Pancreas (tissue), 10 donors: Measurements from ENCODE around the gene NRM. TPM values are rescaled to one million over a fixed set of nuclear protein-coding genes. Genes with fewer than 3 reads are reported as not detected.

ENCODE experiments used
- ATAC-seq, 4 donors: fragments of 200-7000 bp; cut with Tn5 transposase; one replicate each; pipeline versions ENCODE4 v1.8.0 to v1.9.1; 2020; ENCODE audit warnings: mild to moderate bottlenecking in 4 of 4, moderate library complexity in 4 of 4
- DNase-seq, 6 donors: peaks; one replicate each; pipeline ENCODE4 v3.0.0-alpha.2; 2020
- FAIRE-seq: peaks from 2 replicates; lab custom pipeline; 2012; peaks lifted over from hg19 to GRCh38; lab: Jason Lieb, UNC
- H3K27ac ChIP-seq, 4 donors: fragments of 200-600 bp; sonication (generic); 1 replicate in 3 of 4; 2 replicates in 1 of 4; pipeline versions ENCODE4 v1.5.0 to v1.8.0; 2020
- H3K27me3 ChIP-seq, 4 donors: fragments of 200-600 bp; one replicate each; pipeline ENCODE4 v1.8.0; 2021
- H3K36me3 ChIP-seq, 3 donors: fragments of 200-600 bp; sonication (generic) in 1 of 3; one replicate each; pipeline versions ENCODE4 v1.5.0 to v1.8.0; 2020 to 2021
- H3K4me1 ChIP-seq, 3 donors: fragments of 200-600 bp; one replicate each; pipeline ENCODE4 v1.8.0; 2021
- H3K4me3 ChIP-seq, 4 donors: fragments of 200-600 bp; sonication (generic) in 2 of 4; one replicate each; pipeline versions ENCODE4 v1.5.0 to v1.8.0; 2020 to 2021
- H3K9me3 ChIP-seq, 4 donors: fragments of 200-600 bp; one replicate each; pipeline ENCODE4 v1.8.0; 2021
- WGBS, 2 donors: extraction: QIAGEN DNeasy Blood & Tissue Kit; methylation state at CpG; one replicate each; pipeline ENCODE4 v1.1.7; 2013; 5-methylcytosine and 5-hydroxymethylcytosine counted together
- intact Hi-C, 3 donors: fragments of 100-400 bp; cut with DNase I; formaldehyde crosslinking; loops; one replicate each; pipeline versions ENCODE4 v1.11.1 to v1.14.2; 2022
- polyA plus RNA-seq, 2 donors: library from polyadenylated mRNA; stranded (reverse); fragments of 200-250 nt; gene quantifications; one replicate each; pipeline ENCODE4 v1.2.3, GENCODE V29; 2013
- total RNA-seq, 6 donors: library from RNA; stranded (reverse); fragmentation: NEBNext Ultra II Directional in 4 of 6; extraction: Animal tissue kit (Norgen Biotek cat#: 25700) in 4 of 6; gene quantifications; one replicate each; pipeline versions ENCODE4 v1.2.1 to v1.2.4, GENCODE V29; 2021 to 2023
- TF ChIP-seq, protein P1 (sequence below), 4 donors: fragments of 200-600 bp; sonication (generic) in 3 of 4; IDR thresholded peaks; one replicate each; pipeline versions ENCODE4 v1.5.0 to v1.8.0; 2021; ENCODE audit warnings: antibody characterized with exemption in 4 of 4
- donor health status: healthy with polysubstance abuse.
- donor health status: DM: no; HTN: no; CAD: no; lungs with moderate emphysema.
- donor health status: DM: no; HTN: no; CAD: no.
- donor health status: control.
- donor health status: control.
- donor health status: Bipolar disorder and iron deficiency.
- donor health status: DM: yes; HTN: yes; CAD: no.
- donor health status: DM: no; HTN: no; CAD: no.
- donor health status: DM: no; HTN: no; CAD: no.
- donor health status: DM: yes; HTN: yes; CAD: no.

The NRM gene, protein sequence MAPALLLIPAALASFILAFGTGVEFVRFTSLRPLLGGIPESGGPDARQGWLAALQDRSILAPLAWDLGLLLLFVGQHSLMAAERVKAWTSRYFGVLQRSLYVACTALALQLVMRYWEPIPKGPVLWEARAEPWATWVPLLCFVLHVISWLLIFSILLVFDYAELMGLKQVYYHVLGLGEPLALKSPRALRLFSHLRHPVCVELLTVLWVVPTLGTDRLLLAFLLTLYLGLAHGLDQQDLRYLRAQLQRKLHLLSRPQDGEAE
- total RNA-seq, result 1 to 10 TPM; 3.3 to 7.9 (median 4.6) TPM
- 10 to 100 TPM; 18.2 to 23.6 TPM for polyA plus RNA-seq

DNA sequence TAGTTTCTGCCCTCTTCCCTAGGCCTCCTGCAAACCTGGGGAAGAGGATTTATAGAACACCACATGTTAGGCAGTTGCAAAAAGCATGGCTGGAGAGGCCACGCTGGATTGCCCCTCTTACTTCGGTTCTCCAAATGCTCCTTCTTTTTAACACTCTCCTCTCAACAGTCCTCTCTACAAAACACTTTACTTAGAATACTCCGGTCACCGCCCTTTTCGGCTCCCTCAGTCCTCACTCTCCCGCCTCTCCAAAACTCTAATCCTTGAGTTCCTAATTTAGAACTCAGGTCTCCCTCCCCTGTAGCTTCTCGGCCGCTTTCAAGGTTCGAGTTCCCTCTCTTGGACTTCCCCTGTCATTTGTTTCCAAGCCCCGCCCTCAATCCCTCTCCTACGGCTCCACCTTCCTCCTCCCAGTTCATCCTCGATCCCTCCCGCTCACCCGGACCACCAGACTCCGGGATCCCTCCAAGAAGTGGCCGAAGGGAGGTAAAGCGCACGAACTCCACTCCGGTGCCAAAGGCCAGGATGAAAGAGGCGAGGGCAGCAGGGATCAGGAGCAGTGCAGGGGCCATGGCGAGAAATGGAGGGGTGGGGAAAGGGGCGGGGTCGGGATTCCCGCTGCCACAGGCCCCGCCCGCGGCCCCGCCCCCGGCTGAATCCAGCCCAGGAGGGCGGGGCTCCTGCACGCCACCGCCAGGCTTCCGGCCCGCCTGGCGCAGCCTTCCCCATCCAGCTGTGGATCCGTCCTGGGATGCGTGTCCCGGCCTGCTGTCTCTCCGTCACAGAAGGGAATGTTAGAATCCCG is at the start of gene NRM:
TSS of gene NRM (minus strand) at position 582 of the 805 bp plus-strand sequence. CDS start at position 572, 10 bp downstream.
- ATAC-seq (peak; percentile 77 to 86 (median 81)), DNase-seq (peak; percentile 81 to 94 (median 90)), FAIRE-seq (no peak)
- WGBS, 2 donors, result 1% methylated on average over 38 to 40 of the region's 40 CpGs
- H3K4me3 ChIP-seq, result peak within 1 kb of the TSS; percentile 32 to 51 (median 50)
- peaks cover 6 to 20% (median 7%) of the 10 kb centered on the region in 3 donors for H3K4me1 ChIP-seq
- peak within 1 kb of the TSS; percentile 41 to 73 (median 66) for H3K27ac ChIP-seq
- H3K9me3 ChIP-seq, result no peaks in the 10 kb centered on the region
- TF ChIP-seq, protein P1, sequence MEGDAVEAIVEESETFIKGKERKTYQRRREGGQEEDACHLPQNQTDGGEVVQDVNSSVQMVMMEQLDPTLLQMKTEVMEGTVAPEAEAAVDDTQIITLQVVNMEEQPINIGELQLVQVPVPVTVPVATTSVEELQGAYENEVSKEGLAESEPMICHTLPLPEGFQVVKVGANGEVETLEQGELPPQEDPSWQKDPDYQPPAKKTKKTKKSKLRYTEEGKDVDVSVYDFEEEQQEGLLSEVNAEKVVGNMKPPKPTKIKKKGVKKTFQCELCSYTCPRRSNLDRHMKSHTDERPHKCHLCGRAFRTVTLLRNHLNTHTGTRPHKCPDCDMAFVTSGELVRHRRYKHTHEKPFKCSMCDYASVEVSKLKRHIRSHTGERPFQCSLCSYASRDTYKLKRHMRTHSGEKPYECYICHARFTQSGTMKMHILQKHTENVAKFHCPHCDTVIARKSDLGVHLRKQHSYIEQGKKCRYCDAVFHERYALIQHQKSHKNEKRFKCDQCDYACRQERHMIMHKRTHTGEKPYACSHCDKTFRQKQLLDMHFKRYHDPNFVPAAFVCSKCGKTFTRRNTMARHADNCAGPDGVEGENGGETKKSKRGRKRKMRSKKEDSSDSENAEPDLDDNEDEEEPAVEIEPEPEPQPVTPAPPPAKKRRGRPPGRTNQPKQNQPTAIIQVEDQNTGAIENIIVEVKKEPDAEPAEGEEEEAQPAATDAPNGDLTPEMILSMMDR (IDR thresholded peaks at IDR 0.05), result no peak
- H3K27me3 ChIP-seq, result no peaks in the 10 kb centered on the region
- intact Hi-C loops, result no loop called here
- no peaks in the 10 kb centered on the region for H3K36me3 ChIP-seq

GRCh38 chr6:30740540-30740870 is 49.7 kb upstream of the NRM start:
- peaks cover 0 to 38% (median 10%) of the 10 kb centered on the region in 3 donors for H3K4me1 ChIP-seq
- no peak overlapping the region for H3K4me3 ChIP-seq
- 87 to 88% methylated on average over 2 of the region's 2 CpGs for WGBS, 2 donors
- intact Hi-C loops, result no loop called here
- H3K27ac ChIP-seq, result no peak overlapping the region
- H3K9me3 ChIP-seq, result no peaks in the 10 kb centered on the region
- TF ChIP-seq, protein P1 (IDR thresholded peaks at IDR 0.05), result no peak
- FAIRE-seq (no peak), ATAC-seq (no peak), DNase-seq (no peak)
- no peaks in the 10 kb centered on the region for H3K27me3 ChIP-seq
- peaks cover 0 to 8% (median 0%) of the 10 kb centered on the region in 3 donors for H3K36me3 ChIP-seq

DNA sequence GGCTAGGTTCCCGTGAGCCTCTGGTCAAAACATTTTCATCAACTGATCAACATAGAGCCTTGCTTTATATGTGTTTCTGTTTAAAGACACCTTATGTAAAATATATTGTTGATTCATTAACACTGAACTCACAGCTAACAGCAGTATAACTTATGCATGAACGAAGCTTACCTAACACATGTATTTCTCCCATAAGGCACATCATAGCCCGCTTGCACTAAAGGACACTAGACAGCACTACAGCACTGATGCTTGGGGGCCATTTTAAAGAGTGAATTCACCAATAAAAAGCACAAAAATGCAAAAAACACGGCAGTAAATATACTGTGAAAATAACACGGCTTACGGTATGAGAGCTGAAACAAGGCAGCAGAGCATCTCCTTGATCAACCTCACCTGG is 47.7 kb upstream of the NRM start:
- no peaks in the 10 kb centered on the region for H3K27me3 ChIP-seq
- H3K4me1 ChIP-seq, result peaks cover 0 to 32% (median 10%) of the 10 kb centered on the region in 3 donors
- no peaks in the 10 kb centered on the region for H3K9me3 ChIP-seq
- FAIRE-seq (no peak), ATAC-seq (no peak), DNase-seq (no peak)
- WGBS, 2 donors, result 79 to 80% methylated on average over 6 of the region's 6 CpGs
- no peak overlapping the region for H3K27ac ChIP-seq
- H3K4me3 ChIP-seq, result no peak overlapping the region
- intact Hi-C loops, result loop anchor here in 1 of 3 donors (10.0 kb wide), 1 partner anchor 146 kb away; the partner anchor contains the start of gene DDR1
- H3K36me3 ChIP-seq, result peaks cover 0 to 13% (median 0%) of the 10 kb centered on the region in 3 donors
- TF ChIP-seq, protein P1 (IDR thresholded peaks at IDR 0.05), result no peak

DNA sequence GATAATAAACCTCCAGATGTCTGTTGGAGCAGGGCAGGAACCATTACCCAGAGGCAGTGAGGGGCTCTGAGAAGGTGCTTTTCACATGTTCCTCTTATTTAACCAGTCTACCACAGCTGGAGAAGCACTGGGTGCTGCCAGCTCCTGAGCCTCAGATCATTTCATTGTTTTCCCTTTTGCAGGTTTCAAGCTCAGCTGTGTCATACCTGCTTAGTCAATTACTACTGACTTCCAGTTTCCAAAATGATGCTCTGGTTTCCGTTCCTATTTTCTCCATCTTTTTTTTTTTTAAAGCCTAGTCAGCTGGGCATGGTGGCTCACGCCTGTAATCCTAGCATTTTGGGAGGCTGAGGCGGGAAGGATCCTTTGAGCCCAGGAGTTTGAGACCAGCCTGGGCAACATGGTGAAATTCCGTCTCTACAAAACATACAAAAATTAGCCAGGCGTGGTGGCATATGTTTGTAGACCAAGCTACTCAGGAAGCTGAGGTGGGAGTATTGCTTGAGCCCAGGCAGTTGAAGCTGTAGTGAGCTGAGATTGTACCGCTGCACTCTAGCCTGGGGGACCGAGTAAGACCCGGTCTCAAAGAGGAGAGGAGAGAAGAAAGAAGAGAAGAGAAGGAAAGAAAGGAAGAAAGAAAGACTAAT is 45.0 kb upstream of the NRM start:
- H3K27me3 ChIP-seq, result no peaks in the 10 kb centered on the region
- H3K27ac ChIP-seq, result no peak overlapping the region
- 90 to 91% methylated on average over 8 of the region's 8 CpGs for WGBS, 2 donors
- DNase-seq (no peak), FAIRE-seq (no peak), ATAC-seq (no peak)
- H3K9me3 ChIP-seq, result no peaks in the 10 kb centered on the region
- intact Hi-C loops, result loop anchor here in 1 of 3 donors (10.0 kb wide), 1 partner anchor 149 kb away; the partner anchor contains the start of gene DDR1
- H3K4me1 ChIP-seq, result peaks cover 0 to 29% (median 13%) of the 10 kb centered on the region in 3 donors
- no peak overlapping the region for H3K4me3 ChIP-seq
- H3K36me3 ChIP-seq, result peaks cover 0 to 22% (median 0%) of the 10 kb centered on the region in 3 donors
- TF ChIP-seq, protein P1 (IDR thresholded peaks at IDR 0.05), result no peak
